ENCODE results near the gene SAMD14. TPM values are rescaled to one million over a fixed set of nuclear protein-coding genes. Genes with fewer than 3 reads are reported as not detected.

The SAMD14 gene
- total RNA-seq = 4.1 and 4.5 TPM in 2 replicates

DNA sequence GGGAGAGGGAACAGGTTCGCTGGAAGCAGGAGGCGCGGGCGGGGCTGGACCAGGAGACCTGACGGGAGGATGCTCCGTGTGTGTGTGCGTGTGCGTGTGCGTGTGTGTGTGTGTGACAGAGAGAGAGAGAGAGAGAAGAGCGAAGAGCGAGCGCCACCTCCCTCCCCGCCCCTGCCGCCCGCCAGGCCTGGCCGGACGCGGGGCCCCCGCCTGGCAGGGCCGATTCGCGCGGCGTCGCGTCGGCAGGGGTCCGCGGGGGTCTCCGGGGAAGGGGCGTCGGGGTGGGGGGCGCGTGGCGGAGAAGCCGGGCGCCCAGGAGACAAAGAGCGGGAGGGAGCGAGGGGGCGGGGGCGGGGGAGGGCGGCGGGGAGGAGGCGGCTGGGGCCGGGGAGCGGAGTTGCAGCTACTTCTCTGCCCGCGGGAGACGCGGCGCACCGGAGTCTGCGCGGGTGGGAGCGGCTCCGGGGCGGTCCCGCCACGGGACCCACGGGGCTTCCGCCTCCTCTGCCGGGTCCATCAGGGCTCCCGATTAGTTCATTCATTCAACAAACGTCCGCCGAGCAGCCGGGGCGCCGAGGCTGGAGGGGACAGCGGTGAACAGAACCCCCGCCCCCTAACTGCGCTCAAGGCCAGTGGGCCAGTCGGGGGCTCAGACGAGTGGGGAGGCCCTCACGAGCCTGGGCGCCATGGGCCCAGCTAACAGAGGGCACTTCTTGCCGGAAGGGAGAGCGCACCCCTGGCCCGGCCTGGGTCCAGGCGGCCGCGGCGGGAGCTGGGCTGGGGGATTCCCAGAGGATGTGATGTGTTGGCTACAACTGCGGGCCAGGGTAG lies at the start of gene SAMD14:
SAMD14 (minus strand) TSS at position 433 of the 831 bp plus-strand sequence. CDS start 5,201 bp downstream, outside the sequence.
- DNase-seq (ENCODE audit: low read depth, low spot score) = no peak

DNA sequence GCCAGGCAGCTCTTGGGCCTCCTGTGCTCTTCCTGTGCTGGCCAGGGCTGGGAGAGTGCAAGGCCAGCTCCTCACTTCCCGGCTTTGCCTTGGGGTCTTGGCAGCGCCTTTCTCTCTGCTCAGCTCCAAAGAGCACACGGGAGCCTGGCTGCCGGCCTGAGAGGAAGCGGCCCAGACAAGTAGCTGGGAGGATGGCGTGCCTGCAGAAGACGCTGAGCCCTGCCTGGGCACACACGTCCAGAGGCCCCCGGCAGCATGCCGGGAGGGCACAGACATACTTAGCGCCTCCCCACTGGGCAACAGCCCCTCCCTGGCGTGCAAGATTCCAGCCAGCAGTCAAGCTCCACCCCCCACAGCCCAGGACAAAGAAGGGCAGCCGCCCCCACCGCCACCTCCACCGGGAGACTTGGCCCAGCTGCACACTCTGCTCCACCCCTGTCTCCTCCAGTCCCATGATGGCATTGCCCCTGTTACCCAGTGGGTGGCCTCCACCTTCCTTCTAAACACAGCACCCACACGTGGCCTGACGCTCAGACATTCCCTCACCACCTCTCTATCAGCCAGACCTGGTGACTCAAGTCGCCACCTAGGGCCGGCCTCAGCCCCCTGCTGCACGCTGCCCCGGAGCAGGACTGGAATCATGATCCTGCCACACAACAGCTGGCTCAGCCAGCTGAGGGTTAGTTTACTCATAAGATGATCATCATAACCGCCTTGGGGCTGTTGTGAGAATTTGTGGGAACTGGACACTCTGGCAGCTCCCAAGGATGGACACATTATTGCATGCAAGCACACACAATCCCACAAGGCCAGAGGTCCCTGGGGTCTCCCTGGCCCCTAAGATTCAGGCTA lies 48.2 kb upstream of the SAMD14 start:
- peak; percentile 47 for DNase-seq (ENCODE audit: low read depth, low spot score)

DNA sequence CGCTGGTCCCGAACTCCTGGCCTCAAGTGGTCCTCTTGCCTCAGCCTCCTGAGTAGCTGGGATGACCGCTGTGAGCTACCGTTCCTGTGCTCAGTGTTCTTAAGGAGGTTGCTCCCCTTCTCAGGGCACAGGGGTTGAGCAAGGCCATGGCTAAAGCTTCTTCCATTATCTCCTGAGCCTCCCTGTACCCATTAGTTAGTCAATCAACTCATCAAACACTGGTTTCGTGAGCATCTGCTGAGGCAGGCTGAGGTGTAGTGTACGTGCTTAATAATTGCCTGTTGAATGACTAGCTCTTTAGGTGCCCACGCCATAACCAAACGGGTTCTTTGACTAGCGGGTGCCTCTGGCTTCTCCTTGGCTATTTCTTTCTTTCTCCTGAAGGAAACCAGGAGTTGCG lies 47.5 kb upstream of the SAMD14 start:
- no peak for DNase-seq (ENCODE audit: low read depth, low spot score)

DNA sequence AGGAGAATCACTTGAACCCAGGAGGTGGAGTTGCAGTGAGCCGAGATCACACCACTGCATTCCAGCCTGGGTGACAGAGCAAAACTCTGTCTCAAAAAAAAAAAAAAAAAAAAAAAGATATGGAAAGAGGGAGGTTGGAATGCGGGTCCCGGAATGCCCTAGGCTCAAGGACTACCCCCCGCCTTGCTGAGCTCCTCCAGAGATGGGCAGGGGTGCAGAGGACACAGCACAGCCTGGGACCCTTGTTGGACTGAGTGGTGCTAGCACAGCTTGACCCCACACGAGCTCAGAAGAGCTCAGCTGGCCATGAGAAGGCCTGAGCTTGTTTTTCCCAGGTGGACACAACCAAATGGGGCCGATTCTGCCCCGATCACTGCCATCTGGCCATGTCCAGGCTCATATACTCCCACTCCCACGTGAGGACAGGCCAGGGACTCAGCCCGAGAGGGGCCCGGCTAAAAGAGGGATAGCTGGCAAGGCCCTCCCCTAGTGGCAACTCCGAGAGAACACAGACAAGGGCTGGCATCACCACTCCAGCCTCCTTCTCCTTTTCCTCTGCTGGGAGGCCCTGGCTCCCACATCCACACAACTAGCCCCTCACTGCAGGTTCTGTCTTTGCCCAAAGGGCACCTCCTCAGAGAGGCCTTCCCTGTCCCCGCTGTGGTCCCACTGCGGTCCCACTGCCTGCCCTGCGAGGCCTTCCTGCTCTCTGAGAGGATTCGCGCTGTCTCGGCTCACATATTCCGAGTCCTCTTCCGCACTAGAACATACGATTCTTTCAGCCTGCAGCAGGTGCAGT lies 46.8 kb upstream of the SAMD14 start:
- DNase-seq (ENCODE audit: low read depth, low spot score) = no peak

DNA sequence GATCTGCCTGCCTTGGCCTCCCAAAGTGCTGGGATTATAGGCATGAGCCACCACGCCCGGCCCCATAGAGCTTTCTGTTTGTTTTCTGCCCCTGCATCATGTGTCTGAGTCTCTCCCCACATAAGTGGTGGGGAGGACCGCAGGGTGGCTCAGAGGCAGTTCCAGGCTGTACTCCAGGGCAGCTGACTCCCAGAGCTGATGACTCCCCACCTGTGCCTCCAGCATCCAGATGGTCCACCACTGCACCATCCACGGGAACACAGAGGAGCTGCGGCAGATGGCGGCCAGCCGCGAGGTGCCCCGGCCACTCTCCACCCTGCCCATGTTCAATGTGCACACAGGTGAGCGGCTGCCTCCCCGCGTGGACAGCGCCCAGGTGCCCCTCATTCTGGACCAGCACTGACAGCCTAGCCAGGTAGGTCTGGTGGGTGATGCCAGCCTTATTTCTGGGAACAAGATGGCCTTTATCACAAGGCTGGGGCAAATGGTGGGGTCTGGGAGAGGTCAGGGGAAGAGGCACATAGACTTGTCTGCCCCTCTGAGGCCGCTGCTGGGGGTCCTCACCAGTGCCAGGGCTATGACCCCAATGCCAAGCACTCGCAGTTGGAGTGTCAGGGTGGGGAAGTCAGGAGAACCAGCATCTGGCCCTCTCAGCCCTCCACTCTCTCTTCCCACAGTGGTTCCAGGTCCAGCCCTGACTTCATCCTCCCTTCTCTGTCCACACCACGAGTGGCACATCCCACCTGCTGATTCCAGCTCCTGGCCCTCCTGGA lies 45.3 kb upstream of the SAMD14 start:
- no peak for DNase-seq (ENCODE audit: low read depth, low spot score)

DNA sequence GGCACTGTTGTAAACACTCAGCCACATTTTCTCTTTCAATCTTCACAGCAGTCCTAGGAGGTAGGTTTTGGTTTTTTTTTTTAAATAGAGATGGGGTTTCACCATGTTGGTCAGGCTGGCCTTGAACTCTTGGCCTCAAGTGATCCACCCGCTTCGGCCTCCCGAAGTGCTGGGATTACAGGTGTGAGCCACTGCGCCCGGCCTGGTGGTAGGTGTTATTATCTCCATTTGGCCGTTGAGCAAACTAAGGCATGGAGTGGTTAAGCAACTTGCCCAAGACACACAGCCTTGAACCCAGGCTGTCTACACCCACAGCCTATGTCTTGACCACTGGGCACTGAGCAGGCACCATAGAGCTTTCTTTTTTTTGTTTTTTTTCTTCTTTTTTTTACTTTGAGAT lies 44.5 kb upstream of the SAMD14 start:
- no peak for DNase-seq (ENCODE audit: low read depth, low spot score)

DNA sequence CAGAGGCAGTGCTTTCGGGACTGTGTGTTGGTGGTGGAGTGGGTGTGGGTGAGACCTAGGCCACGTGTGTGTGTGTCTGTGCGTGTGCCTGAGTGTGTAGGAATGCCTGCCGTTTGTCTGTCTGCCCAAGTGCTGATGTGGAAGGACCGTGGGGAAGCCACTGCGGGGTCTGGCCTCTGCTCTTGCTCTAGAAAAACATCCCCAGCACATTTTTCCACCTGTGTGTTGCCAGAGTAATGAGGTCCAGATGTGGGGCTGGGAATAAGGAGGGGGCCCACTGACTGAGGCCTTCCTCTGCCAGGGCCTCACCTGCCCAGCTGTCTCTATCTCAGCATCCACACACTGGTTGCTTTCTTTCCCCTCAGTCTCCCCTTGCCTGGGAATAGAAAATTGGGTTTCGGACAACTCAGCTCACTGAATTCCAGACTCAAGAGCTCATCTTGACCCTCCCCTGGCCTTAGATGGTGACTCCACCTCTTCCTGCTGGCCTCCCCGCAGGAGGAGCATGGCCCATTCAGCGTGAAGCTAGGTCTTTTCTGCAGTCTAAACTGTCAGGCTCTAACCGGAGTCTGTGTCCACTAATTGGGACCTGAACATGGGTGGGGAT lies 43.5 kb upstream of the SAMD14 start:
- DNase-seq (ENCODE audit: low read depth, low spot score) = no peak

DNA sequence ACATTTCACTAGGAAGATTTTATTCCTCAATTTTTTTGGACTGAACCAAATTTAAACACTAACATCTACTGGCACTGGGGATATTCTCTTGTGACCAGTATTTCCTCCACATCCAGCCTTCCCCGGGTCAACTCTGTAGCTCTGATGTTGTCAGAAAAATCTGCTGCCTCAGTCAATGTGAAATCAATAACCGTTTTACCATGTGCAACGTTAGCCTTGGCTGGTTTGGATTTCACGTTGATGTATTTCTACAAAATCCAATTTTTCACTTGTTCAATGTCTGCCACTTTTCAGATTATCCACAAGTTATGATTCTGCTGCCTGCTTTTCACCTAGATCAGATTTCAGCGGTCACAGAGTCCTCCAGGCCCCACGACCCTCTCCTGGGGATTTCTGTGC lies 43.0 kb upstream of the SAMD14 start:
- DNase-seq (ENCODE audit: low read depth, low spot score) = no peak

DNA sequence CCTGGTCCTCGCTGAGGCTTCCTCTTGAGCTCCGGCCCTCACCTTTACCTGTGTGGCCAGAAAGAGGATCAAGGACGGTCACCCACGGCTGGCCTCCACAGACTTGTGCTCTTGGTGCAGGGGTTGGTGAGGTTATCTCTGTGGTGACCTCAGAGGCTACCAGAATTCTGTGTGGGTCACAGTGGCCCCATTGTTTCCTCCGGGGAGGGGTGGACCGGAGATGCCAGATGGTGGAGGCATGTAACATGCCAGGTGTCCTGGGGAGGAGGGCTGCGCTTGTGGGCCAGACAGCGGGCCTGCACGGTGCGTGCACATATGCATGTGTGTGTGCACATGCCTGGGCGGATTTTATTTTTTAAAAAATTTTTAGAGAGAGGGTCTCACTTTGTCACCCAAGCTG lies 42.2 kb upstream of the SAMD14 start:
- no peak for DNase-seq (ENCODE audit: low read depth, low spot score)

DNA sequence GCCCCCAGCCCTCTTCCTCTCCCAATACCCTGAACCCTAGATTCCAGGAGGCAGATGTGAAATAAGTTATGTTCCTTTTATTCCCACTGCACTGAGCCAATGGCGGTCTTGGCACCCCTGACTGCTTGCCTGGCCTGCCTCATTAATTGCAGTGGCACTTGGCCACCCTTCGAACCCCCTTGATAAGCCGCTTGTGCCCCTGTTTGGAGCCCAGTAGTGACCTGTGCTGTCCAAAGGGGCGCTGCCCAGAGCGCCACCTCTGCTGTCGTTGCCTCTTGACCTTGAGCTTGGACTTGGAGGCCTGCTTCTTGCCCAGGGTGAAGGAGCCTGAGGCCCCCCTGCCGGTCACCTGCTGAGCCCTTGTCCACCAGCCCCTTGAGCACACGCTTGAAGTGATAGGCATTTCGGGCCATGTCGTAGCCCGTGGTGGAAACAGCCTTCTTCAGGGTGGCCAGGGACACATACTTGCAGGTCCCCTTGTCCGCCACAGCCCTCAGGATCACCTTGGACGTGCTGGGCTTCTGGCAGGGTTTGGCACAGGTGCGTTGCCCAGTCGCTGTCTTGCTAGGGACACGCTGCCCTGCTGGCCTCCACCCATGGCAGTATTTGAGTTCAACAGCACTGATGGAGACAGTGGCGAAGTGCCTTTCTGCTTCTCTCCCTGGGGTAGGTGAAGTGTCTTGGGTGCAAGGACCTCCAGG lies 41.6 kb upstream of the SAMD14 start:
- no peak for DNase-seq (ENCODE audit: low read depth, low spot score)

DNA sequence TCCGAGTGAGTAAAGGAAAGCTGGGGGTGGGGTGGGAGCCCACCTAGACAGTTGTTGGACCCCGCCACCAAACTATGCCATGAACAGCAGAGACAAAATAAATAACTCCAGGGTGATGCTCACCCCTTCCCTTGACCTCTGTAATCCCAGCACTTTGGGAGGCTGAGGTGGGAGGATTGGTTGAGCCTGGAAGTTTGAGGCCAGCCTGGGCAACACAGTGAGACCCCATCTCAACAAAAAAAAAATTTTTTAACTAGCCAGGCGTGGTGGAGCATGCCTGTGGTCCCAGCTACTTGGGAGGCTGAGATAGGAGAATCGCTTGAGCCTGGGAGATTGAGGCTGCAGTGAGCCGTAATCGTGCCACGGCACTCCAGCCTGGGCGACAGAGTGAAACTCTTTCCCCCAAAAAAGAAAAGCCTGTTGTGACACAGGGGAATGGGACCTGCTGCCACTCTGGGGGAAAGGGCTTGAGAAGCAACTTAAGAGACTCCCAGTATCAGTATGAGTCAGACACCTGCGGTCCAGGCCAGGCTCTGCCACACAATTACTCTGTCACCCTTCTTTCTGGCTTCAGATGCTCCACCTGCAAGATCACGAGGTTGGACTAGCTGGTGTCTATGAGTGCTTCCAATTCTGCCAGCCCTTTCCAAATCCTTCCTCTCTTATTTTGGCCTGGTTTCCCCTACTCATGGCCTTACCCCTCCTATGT lies 40.9 kb upstream of the SAMD14 start:
- DNase-seq (ENCODE audit: low read depth, low spot score) = no peak

DNA sequence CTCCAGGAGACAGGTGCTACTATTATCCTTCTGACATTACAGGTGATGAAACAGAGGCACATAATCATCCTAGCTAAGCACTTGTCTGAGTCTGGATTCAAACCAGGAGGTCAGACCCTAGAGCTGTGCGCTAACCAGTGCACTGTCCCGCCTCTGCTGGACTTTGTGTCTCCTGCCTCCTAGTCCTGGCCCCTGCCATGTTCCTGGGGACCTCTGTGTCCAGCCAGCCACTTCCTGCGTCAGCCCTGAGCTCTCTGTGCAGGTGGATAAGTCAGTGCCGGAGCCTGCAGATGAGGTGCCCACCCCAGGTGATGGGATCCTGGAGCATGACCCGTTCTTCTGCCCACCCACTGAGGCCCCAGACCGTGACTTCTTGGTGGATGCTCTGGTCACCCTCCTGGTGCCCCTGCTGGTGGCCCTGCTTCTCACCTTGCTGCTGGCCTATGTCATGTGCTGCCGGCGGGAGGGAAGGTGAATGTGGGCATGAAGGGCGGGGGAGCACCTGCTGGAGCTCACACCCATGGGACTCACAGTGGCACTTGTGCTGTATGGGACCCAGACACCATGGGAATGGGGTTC lies 40.0 kb upstream of the SAMD14 start:
- no peak for DNase-seq (ENCODE audit: low read depth, low spot score)

DNA sequence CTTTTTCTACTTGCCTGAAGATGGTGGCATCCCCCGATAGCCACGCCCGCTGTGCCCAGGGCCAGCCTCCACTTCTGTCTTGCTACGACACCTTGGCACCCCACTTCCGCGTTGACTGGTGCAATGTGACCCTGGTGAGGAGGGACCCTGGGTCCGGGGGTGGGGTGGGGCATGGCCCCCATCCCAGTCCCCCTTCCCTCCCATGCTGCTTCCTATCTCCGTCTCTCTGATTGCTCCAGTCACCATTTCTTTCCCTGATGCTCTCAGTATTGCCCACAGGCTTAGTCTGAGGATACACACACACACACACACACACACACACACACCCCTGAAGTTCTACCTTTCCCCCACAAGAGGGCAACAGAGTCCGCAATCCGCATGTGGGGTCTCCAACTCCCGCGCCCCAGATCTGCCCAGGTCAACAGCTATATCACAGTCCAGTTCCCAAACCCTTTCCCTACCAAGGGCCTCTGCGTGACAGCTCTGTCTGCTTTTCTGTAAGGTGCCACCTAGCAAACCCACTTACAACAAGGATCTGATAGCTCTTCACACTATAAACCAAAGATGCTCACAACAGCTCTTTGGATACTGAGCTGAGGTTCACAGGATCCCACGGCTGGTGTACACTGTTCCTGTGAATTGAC lies 39.3 kb upstream of the SAMD14 start:
- DNase-seq (ENCODE audit: low read depth, low spot score) = no peak

DNA sequence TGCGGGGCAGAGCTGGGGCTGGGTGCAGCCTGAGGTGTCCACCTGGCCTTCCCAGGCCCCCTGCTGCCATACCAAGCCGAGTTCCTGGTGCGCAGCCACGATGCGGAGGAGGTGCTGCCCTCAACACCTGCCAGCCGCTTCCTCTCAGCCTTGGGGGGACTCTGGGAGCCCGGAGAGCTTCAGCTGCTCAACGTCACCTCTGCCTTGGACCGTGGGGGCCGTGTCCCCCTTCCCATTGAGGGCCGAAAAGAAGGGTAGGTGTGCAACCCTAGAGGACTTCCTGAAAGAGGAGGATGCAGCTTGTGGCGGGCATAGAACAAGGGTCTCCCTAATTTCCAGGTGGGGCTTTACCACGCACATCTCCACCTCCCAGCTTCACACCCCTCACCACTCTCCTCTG lies 38.4 kb upstream of the SAMD14 start:
- DNase-seq (ENCODE audit: low read depth, low spot score) = no peak

DNA sequence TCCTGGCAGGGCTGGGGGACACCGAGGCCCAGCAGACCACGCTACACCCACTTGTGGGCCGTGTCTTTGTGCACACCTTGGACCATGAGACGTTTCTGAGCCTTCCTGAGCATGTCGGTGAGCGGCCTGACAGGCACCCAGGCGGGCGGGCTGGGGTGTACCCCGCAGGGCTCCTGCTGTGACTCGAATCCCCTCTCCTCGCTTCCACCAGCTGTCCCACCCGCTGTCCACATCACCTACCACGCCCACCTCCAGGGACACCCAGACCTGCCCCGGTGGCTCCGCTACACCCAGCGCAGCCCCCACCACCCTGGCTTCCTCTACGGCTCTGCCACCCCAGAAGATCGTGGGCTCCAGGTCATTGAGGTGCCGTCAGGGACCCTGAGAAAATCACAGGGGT lies 37.4 kb upstream of the SAMD14 start:
- DNase-seq (ENCODE audit: low read depth, low spot score) = no peak

DNA sequence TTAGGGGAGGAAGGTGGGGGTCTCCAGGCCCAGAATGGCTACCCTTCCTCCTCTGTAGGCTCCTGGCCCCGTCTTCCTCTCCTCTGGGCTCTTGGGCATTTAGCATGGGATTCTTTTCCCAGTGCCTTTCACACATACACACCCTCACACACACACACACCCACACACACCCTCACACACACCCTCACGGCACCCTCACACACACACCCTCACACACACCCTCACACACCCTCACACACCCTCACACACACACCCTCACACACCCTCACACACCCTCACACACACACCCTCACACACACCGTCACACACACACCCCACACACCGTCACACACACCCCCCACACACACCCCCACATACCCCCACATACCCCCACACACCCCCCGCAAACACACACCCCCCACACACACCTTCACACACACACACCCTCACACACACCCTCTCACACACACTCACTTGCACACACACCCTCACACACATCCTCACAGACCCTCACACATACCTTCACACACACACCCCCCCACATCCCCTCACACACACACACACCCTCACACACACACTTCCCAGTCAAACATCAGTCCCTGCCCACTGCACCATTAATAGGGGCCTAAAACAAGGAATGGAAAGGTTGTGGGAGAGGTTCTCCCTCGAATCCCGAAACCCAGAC lies 36.7 kb upstream of the SAMD14 start:
- no peak for DNase-seq (ENCODE audit: low read depth, low spot score)

DNA sequence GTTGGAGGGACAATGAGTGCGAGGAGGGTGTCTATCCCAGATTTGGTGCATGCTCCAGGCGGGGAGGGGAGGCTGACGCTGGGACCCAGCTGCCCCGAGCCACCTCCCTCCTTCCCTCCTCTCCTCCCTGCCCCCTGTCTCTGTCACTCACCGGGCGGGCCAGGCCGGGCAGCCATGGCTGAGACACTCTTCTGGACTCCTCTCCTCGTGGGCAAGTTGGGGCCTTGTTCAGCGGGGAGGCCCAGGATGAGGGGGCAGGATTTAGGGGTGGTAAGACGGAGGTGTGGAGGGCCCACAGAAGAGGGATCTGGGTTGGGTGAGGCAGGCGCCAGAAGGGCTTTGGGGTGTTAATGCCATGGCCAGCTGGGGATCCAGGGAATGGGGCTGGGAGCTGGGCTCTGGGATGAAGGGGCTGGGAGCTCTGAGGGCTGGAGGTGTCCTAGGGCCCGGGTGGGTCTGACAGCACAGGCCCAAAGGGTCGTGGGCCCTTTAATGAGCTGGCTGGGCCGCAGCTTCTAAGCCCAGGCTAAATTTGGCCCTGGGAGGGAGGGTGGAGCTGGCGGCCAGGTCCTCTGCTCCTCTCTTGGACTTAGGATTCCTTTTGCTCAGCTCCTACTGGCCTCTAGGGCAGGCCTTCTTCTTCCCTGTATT lies 36.0 kb upstream of the SAMD14 start, which contains the start of gene SGCA:
SGCA (plus strand) TSS at position 139 of the 651 bp plus-strand sequence; CDS start at position 175, 36 bp downstream.
- no peak for DNase-seq (ENCODE audit: low read depth, low spot score)

Measured in pulmonary artery endothelial cell (primary cell).